ENCODE measurements around the gene RLN3. TPM values are rescaled to one million over a fixed set of nuclear protein-coding genes. Genes with fewer than 3 reads are reported as not detected.
A peak's percentile ranks its signal among the peaks of the same experiment; 100 is the strongest.
"Not testable (repeated sequence)": the region's sequence is repeated elsewhere in the genome, so short reads cannot be mapped to it uniquely, and the experiment has no call there.

Gene RLN3
- total and polyA plus RNA-seq, 4 experiments from 2014 or later = 0.41 TPM; not detected in 3

GRCh38 chr19:14030997-14031718, 3.2 kb downstream of the RLN3 start:
- DNase-seq = peak in 4 of 5 donors; percentile 82 to 88 (median 85)
- Mint-ChIP-seq H3K27ac (peak overlapping the region; percentile 93 to 99 (median 98)), H3K27me3 (no peaks in the 10 kb centered on the region), H3K4me1 (peaks cover 21 to 52% (median 35%) of the 10 kb centered on the region in 4 donors), H3K4me3 (peak overlapping the region; percentile 89 to 97 (median 94)), H3K9me3 (peaks cover 0 to 2% (median 0%) of the 10 kb centered on the region in 8 donors), H3K36me3 (peaks cover 5 to 15% of the 10 kb centered on the region in 2 donors)
- H3K27ac ChIP-seq (ENCODE audit: low read depth, low read length) = peak overlapping the region; percentile 96
- POLR2A ChIA-PET (ENCODE audit: partially characterized antibody) = interaction anchor here (0.8 to 8.0 kb wide), 56 partner anchors 9 to 867 kb away, joined by 3 to 225 read pairs (median 5); partner anchors contain the start of genes ASF1B, BRME1, C19orf53 and CC2D1A
- intact Hi-C loops (cut with micrococcal nuclease) = no loop called here
- no peaks in the 10 kb centered on the region for H3K9me3 ChIP-seq (ENCODE audit: control insufficient read depth in 1 of 2, low read length in 2 of 2)
- peak overlapping the region; percentile 70 to 97 for H3K4me3 ChIP-seq (ENCODE audit: low read length in 2 of 2)
- H3K27me3 ChIP-seq (ENCODE audit: insufficient read depth, low read length) = no peaks in the 10 kb centered on the region
- peaks cover 35% of the 10 kb centered on the region for H3K4me1 ChIP-seq (ENCODE audit: insufficient read depth, low read length)
- CTCF ChIA-PET (ENCODE audit: partially characterized antibody) = interaction anchor here (0.6 to 3.6 kb wide), 20 partner anchors 9 to 151 kb away, joined by 3 to 15 read pairs (median 4); partner anchors contain the start of genes DCAF15 and MISP3
- no peaks in the 10 kb centered on the region for H3K36me3 ChIP-seq (ENCODE audit: insufficient read depth, low read length)

GRCh38 chr19:14031719-14032480, 4.0 kb downstream of the RLN3 start, which contains the start of gene IL27RA:
Gene IL27RA, plus strand, starts transcription at chr19:14031762. Its CDS starts 111 bp downstream, at chr19:14031873.
- peaks cover 23 to 56% (median 37%) of the 10 kb centered on the region in 4 donors for H3K4me1 Mint-ChIP-seq
- no peaks in the 10 kb centered on the region for H3K9me3 ChIP-seq (ENCODE audit: control insufficient read depth in 1 of 2, low read length in 2 of 2)
- peaks cover 9 to 22% of the 10 kb centered on the region in 2 donors for H3K36me3 Mint-ChIP-seq
- ChIA-PET POLR2A (ENCODE audit: partially characterized antibody) (interaction anchor here (0.5 to 8.0 kb wide), 59 partner anchors 9 to 1087 kb away, joined by 3 to 225 read pairs (median 5); partner anchors contain the start of genes ASF1B, BRME1, C19orf53 and CC2D1A), CTCF (ENCODE audit: partially characterized antibody) (interaction anchor here (0.6 to 3.6 kb wide), 20 partner anchors 8 to 152 kb away, joined by 3 to 15 read pairs (median 4); partner anchors contain the start of genes DCAF15 and MISP3)
- H3K4me3 ChIP-seq (ENCODE audit: low read length in 2 of 2) = peak within 1 kb of the TSS; percentile 70 to 97
- H3K27ac ChIP-seq (ENCODE audit: low read depth, low read length) = peak within 1 kb of the TSS; percentile 96
- H3K4me3 Mint-ChIP-seq = peak within 1 kb of the TSS; percentile 89 to 97 (median 94)
- H3K36me3 ChIP-seq (ENCODE audit: insufficient read depth, low read length) = no peaks in the 10 kb centered on the region
- H3K27me3 ChIP-seq (ENCODE audit: insufficient read depth, low read length) = no peaks in the 10 kb centered on the region
- peak within 1 kb of the TSS; percentile 93 to 99 (median 98) for H3K27ac Mint-ChIP-seq
- peak; percentile 84 to 88 (median 87) for DNase-seq
- H3K9me3 Mint-ChIP-seq = peaks cover 0 to 2% (median 0%) of the 10 kb centered on the region in 8 donors
- H3K4me1 ChIP-seq (ENCODE audit: insufficient read depth, low read length) = peaks cover 30% of the 10 kb centered on the region
- intact Hi-C loops (cut with micrococcal nuclease) = loop anchor here (1.0 to 2.0 kb wide), 5 partner anchors 26 to 152 kb away; partner anchors contain the start of genes MISP3 and RFX1
- H3K27me3 Mint-ChIP-seq = no peaks in the 10 kb centered on the region

- no peaks in the 10 kb centered on the region for H3K9me3 ChIP-seq (ENCODE audit: control insufficient read depth in 1 of 2, low read length in 2 of 2)
- intact Hi-C loops (cut with micrococcal nuclease) = loop anchor here (2.0 kb wide), 2 partner anchors 39 to 131 kb away; partner anchors contain the start of gene MISP3
- no peak overlapping the region for H3K4me3 ChIP-seq (ENCODE audit: low read length in 2 of 2)
These were observed 6.0 kb downstream of the RLN3 start for GRCh38 chr19:14033946-14034345.

GRCh38 chr19:14035159-14035558, 7.2 kb downstream of the RLN3 start:
- H3K9me3 ChIP-seq (ENCODE audit: control insufficient read depth in 1 of 2, low read length in 2 of 2); H3K27me3 ChIP-seq (ENCODE audit: insufficient read depth, low read length); DNase-seq; H3K27ac ChIP-seq (ENCODE audit: low read depth, low read length); H3K4me3 ChIP-seq (ENCODE audit: low read length in 2 of 2); intact Hi-C loops (cut with micrococcal nuclease); H3K27me3 Mint-ChIP-seq; H3K9me3 Mint-ChIP-seq: not testable (repeated sequence)
- peaks cover 22 to 49% (median 35%) of the 10 kb centered on the region in 4 donors for H3K4me1 Mint-ChIP-seq
- peaks cover 29% of the 10 kb centered on the region for H3K4me1 ChIP-seq (ENCODE audit: insufficient read depth, low read length)
- peaks cover 12 to 49% of the 10 kb centered on the region in 2 donors for H3K36me3 Mint-ChIP-seq
- peak overlapping the region in 2 of 7 donors; percentile 19 to 51 for H3K27ac Mint-ChIP-seq
- peaks cover 16% of the 10 kb centered on the region for H3K36me3 ChIP-seq (ENCODE audit: insufficient read depth, low read length)
- peak overlapping the region in 4 of 8 donors; percentile 8 to 35 (median 20) for H3K4me3 Mint-ChIP-seq
- POLR2A ChIA-PET (ENCODE audit: partially characterized antibody) = interaction anchor here (0.7 to 6.4 kb wide), 2 partner anchors 50 to 94 kb away, joined by 3 to 117 read pairs; no protein-coding TSS in a partner anchor
- CTCF ChIA-PET (ENCODE audit: partially characterized antibody) = interaction anchor here (0.6 to 2.8 kb wide), 5 partner anchors 12 to 155 kb away, joined by 3 to 17 read pairs (median 4); no protein-coding TSS in a partner anchor

More at GRCh38 chr19:14033946-14034345, 6.0 kb downstream of the RLN3 start:
- Histone ChIP-seq H3K27ac (ENCODE audit: low read depth, low read length) (no peak overlapping the region), H3K36me3 (ENCODE audit: insufficient read depth, low read length) (peaks cover 4% of the 10 kb centered on the region), H3K4me1 (ENCODE audit: insufficient read depth, low read length) (peaks cover 30% of the 10 kb centered on the region), H3K27me3 (ENCODE audit: insufficient read depth, low read length) (no peaks in the 10 kb centered on the region)
- Mint-ChIP-seq H3K9me3 (peaks cover 0 to 1% (median 0%) of the 10 kb centered on the region in 8 donors), H3K4me1 (peaks cover 24 to 53% (median 38%) of the 10 kb centered on the region in 4 donors), H3K27ac (peak overlapping the region; percentile 38 to 89 (median 77)), H3K27me3 (no peaks in the 10 kb centered on the region), H3K36me3 (peaks cover 9 to 38% of the 10 kb centered on the region in 2 donors), H3K4me3 (peak overlapping the region; percentile 46 to 74 (median 63))
- CTCF ChIA-PET (ENCODE audit: partially characterized antibody) = interaction anchor here (1.4 to 1.8 kb wide), 3 partner anchors 9 to 153 kb away, joined by 4 to 5 read pairs (median 4); no protein-coding TSS in a partner anchor
- DNase-seq = no peak
- POLR2A ChIA-PET (ENCODE audit: partially characterized antibody) = interaction anchor here (0.8 to 8.0 kb wide), 3 partner anchors 23 to 49 kb away, joined by 3 to 225 read pairs (median 117); partner anchors contain the start of gene RFX1

GRCh38 chr19:14035706-14036105, 7.8 kb downstream of the RLN3 start:
- no peak overlapping the region for H3K4me3 ChIP-seq (ENCODE audit: low read length in 2 of 2)
- peaks cover 23% of the 10 kb centered on the region for H3K4me1 ChIP-seq (ENCODE audit: insufficient read depth, low read length)
- intact Hi-C loops (cut with micrococcal nuclease) = no loop called here
- Mint-ChIP-seq H3K9me3 (peaks cover 0 to 1% (median 0%) of the 10 kb centered on the region in 8 donors), H3K4me1 (peaks cover 21 to 45% (median 31%) of the 10 kb centered on the region in 4 donors), H3K4me3 (no peak overlapping the region), H3K27me3 (no peaks in the 10 kb centered on the region), H3K27ac (peak overlapping the region in 1 of 7 donors; percentile 46), H3K36me3 (peaks cover 12 to 52% of the 10 kb centered on the region in 2 donors)
- no peak for DNase-seq
- POLR2A ChIA-PET (ENCODE audit: partially characterized antibody) = interaction anchor here (0.7 kb wide), 1 partner anchor 94 kb away, joined by 3 read pairs; no protein-coding TSS in a partner anchor
- H3K36me3 ChIP-seq (ENCODE audit: insufficient read depth, low read length) = peaks cover 19% of the 10 kb centered on the region
- no peak overlapping the region for H3K27ac ChIP-seq (ENCODE audit: low read depth, low read length)
- CTCF ChIA-PET (ENCODE audit: partially characterized antibody) = interaction anchor here (1.0 to 2.8 kb wide), 4 partner anchors 13 to 155 kb away, joined by 3 to 17 read pairs (median 4); no protein-coding TSS in a partner anchor
- H3K27me3 ChIP-seq (ENCODE audit: insufficient read depth, low read length) = no peaks in the 10 kb centered on the region
- no peaks in the 10 kb centered on the region for H3K9me3 ChIP-seq (ENCODE audit: control insufficient read depth in 1 of 2, low read length in 2 of 2)

- H3K27ac ChIP-seq (ENCODE audit: low read depth, low read length) = no peak overlapping the region
- H3K4me3 Mint-ChIP-seq = peak overlapping the region in 1 of 8 donors; percentile 59
- peaks cover 39% of the 10 kb centered on the region for H3K36me3 ChIP-seq (ENCODE audit: insufficient read depth, low read length)
- H3K9me3 ChIP-seq (ENCODE audit: control insufficient read depth in 1 of 2, low read length in 2 of 2) = no peaks in the 10 kb centered on the region
- H3K4me3 ChIP-seq (ENCODE audit: low read length in 2 of 2) = no peak overlapping the region
- peaks cover 18% of the 10 kb centered on the region for H3K4me1 ChIP-seq (ENCODE audit: insufficient read depth, low read length)
- DNase-seq = no peak
- H3K27me3 ChIP-seq (ENCODE audit: insufficient read depth, low read length) = no peaks in the 10 kb centered on the region
- H3K9me3 Mint-ChIP-seq = peaks cover 0 to 1% (median 0%) of the 10 kb centered on the region in 8 donors
- CTCF ChIA-PET (ENCODE audit: partially characterized antibody) = interaction anchor here (1.2 kb wide), 1 partner anchor 9 kb away, joined by 4 read pairs; no protein-coding TSS in a partner anchor
- H3K4me1 Mint-ChIP-seq = peaks cover 10 to 39% (median 18%) of the 10 kb centered on the region in 4 donors
- POLR2A ChIA-PET (ENCODE audit: partially characterized antibody) = no interaction called here
- H3K36me3 Mint-ChIP-seq = peaks cover 19 to 57% of the 10 kb centered on the region in 2 donors
- no peaks in the 10 kb centered on the region for H3K27me3 Mint-ChIP-seq
- H3K27ac Mint-ChIP-seq = peak overlapping the region in 4 of 7 donors; percentile 23 to 69 (median 60)
- intact Hi-C loops (cut with micrococcal nuclease) = no loop called here
These were observed 11.2 kb downstream of the RLN3 start for GRCh38 chr19:14039181-14039580.

All from CD4-positive, alpha-beta memory T cell (primary cell).